ENCODE data around the gene MAPK8IP3.
"Not testable (repeated sequence)": the region's sequence is repeated elsewhere in the genome, so short reads cannot be mapped to it uniquely, and the experiment has no call there.

MAPK8IP3 gene

GRCh38 chr16:1732071-1732470 lies 26.1 kb downstream of the MAPK8IP3 start:
- TF ChIP-seq CTCF (IDR thresholded peaks at IDR 0.05; ENCODE audit: low read depth, low read length), result no peak
- no peak for DNase-seq (ENCODE audit: extremely low read depth, low read depth)

GRCh38 chr16:1732551-1732987 lies 26.6 kb downstream of the MAPK8IP3 start:
- DNase-seq (ENCODE audit: extremely low read depth, low read depth), result not testable (repeated sequence)

- DNase-seq (ENCODE audit: extremely low read depth, low read depth), result no peak
- TF ChIP-seq CTCF (IDR thresholded peaks at IDR 0.05; ENCODE audit: low read depth, low read length), result no peak
Observed at GRCh38 chr16:1734123-1734522, 28.1 kb downstream of the MAPK8IP3 start.

GRCh38 chr16:1734816-1735215 lies 28.8 kb downstream of the MAPK8IP3 start:
- no peak for TF ChIP-seq CTCF (IDR thresholded peaks at IDR 0.05; ENCODE audit: low read depth, low read length)
- DNase-seq (ENCODE audit: extremely low read depth, low read depth), result no peak

GRCh38 chr16:1740234-1740633 lies 34.2 kb downstream of the MAPK8IP3 start:
- DNase-seq (ENCODE audit: extremely low read depth, low read depth), result no peak
- no peak for TF ChIP-seq CTCF (IDR thresholded peaks at IDR 0.05; ENCODE audit: low read depth, low read length)

- TF ChIP-seq CTCF (IDR thresholded peaks at IDR 0.05; ENCODE audit: low read depth, low read length), result no peak
- no peak for DNase-seq (ENCODE audit: extremely low read depth, low read depth)
Observed at GRCh38 chr16:1740781-1741490, 34.9 kb downstream of the MAPK8IP3 start.

GRCh38 chr16:1741553-1742165 lies 35.7 kb downstream of the MAPK8IP3 start:
- no peak for TF ChIP-seq CTCF (IDR thresholded peaks at IDR 0.05; ENCODE audit: low read depth, low read length)
- no peak for DNase-seq (ENCODE audit: extremely low read depth, low read depth)

All from AG09319 (cell line).